Hepatocyte (in vitro differentiated cells): ENCODE data around the gene TRIM44. TPM values are rescaled to one million over a fixed set of nuclear protein-coding genes. Genes with fewer than 3 reads are reported as not detected.

Source experiments
- DNase-seq: peaks from one replicate; pipeline ENCODE4 v3.0.0-alpha.2; 2016; ENCODE audit warnings: low spot score
- H2AFZ ChIP-seq: fragments of 200-600 bp; sonication (generic); 2 replicates; pipeline ENCODE4 v1.6.0; 2016; ENCODE audit warnings: antibody characterized with exemption, mild to moderate bottlenecking
- H3K27ac ChIP-seq: fragments of 200-600 bp; sonication (generic); 2 replicates; pipeline ENCODE4 v1.5.1; 2016; ENCODE audit warnings: mild to moderate bottlenecking
- H3K27me3 ChIP-seq: fragments of 200-600 bp; sonication (generic); 2 replicates; pipeline ENCODE4 v1.6.1; 2016
- H3K36me3 ChIP-seq: fragments of 200-600 bp; sonication (generic); replicated peaks from 2 replicates; pipeline ENCODE4 v1.5.1; 2016; ENCODE audit warnings: low read depth; ENCODE audit not compliant: insufficient read depth
- H3K4me1 ChIP-seq: fragments of 200-600 bp; sonication (generic); 2 replicates; pipeline ENCODE4 v1.5.1; 2016; ENCODE audit warnings: mild to moderate bottlenecking, moderate library complexity; ENCODE audit not compliant: insufficient read depth
- H3K4me2 ChIP-seq: fragments of 200-600 bp; sonication (generic); 2 replicates; pipeline ENCODE4 v1.6.0; 2016
- H3K4me3 ChIP-seq: fragments of 200-600 bp; sonication (generic); 2 replicates; pipeline ENCODE4 v1.5.1; 2016; ENCODE audit warnings: mild to moderate bottlenecking
- H3K79me2 ChIP-seq: fragments of 200-600 bp; sonication (generic); 2 replicates; pipeline ENCODE4 v1.6.0; 2017; ENCODE audit warnings: mild to moderate bottlenecking
- H3K9me2 ChIP-seq: fragments of 200-600 bp; sonication (generic); replicated peaks from 2 replicates; pipeline ENCODE4 v1.6.0; 2017; ENCODE audit warnings: mild to moderate bottlenecking; ENCODE audit not compliant: insufficient read depth
- H3K9me3 ChIP-seq: fragments of 200-600 bp; sonication (generic); 2 replicates; pipeline ENCODE4 v1.5.1; 2016; ENCODE audit warnings: low read depth, mild to moderate bottlenecking
- H4K20me1 ChIP-seq: fragments of 200-600 bp; sonication (generic); 2 replicates; pipeline ENCODE4 v1.6.0; 2016; ENCODE audit warnings: mild to moderate bottlenecking; ENCODE audit not compliant: insufficient read depth, poor library complexity, severe bottlenecking
- CTCF ChIP-seq: fragments of 200-600 bp; sonication (generic); IDR thresholded peaks from 2 replicates; pipeline ENCODE4 v1.5.1; 2016; ENCODE audit warnings: antibody characterized with exemption, mild to moderate bottlenecking; ENCODE audit not compliant: poor library complexity
- EZH2 ChIP-seq: fragments of 200-600 bp; sonication (generic); IDR thresholded peaks from 2 replicates; pipeline ENCODE4 v1.6.1; 2016; ENCODE audit warnings: antibody characterized with exemption, mild to moderate bottlenecking, borderline replicate concordance
- EZH2phosphoT487 ChIP-seq: fragments of 200-600 bp; sonication (generic); IDR thresholded peaks from one replicate; pipeline ENCODE4 v1.6.1; 2018; ENCODE audit warnings: antibody characterized with exemption, mild to moderate bottlenecking, low read depth, moderate library complexity; ENCODE audit not compliant: unreplicated experiment, severe bottlenecking
- WGBS: methylation state at CpG from one replicate; pipeline ENCODE4 v1.1.6; 2016; ENCODE audit warnings: low lambda C conversion rate; ENCODE audit errors: missing lambda C conversion rate; 5-methylcytosine and 5-hydroxymethylcytosine counted together
- polyA plus RNA-seq: library from polyadenylated mRNA; unstranded; fragments of >200 nt; fragmentation: Nextera tagmentation; extraction: Ambion mirVana; gene quantifications from 2 replicates; pipeline ENCODE4 v1.2.1, GENCODE V29; 2016
- total RNA-seq: library from RNA; depleted of rRNA; stranded (reverse); fragments of >200 nt; gene quantifications from 2 replicates; pipeline ENCODE4 v1.2.3, GENCODE V29; 2014

TRIM44 gene
- total and polyA plus RNA-seq, 2 experiments from 2014 or later = 20.8 to 43.2 TPM

- TF ChIP-seq CTCF (no peak), EZH2 (no peak), EZH2phosphoT487 (no peak)
- H4K20me1 ChIP-seq = peaks cover 34% of the 10 kb centered on the region
Observed at GRCh38 chr11:35680506-35680905, 17.9 kb downstream of the TRIM44 start.

GRCh38 chr11:35681163-35681767, 18.7 kb downstream of the TRIM44 start:
- Histone ChIP-seq H2AFZ (no peak overlapping the region), H3K9me2 (no peaks in the 10 kb centered on the region), H4K20me1 (peaks cover 27% of the 10 kb centered on the region), H3K36me3 (no peaks in the 10 kb centered on the region), H3K4me1 (peaks cover 19% of the 10 kb centered on the region), H3K27me3 (no peaks in the 10 kb centered on the region), H3K4me2 (no peak overlapping the region), H3K9me3 (no peaks in the 10 kb centered on the region), H3K27ac (no peak overlapping the region), H3K79me2 (peaks cover 88% of the 10 kb centered on the region), H3K4me3 (no peak overlapping the region)
- WGBS = 97% methylated on average over 1 of the region's 1 CpG
- DNase-seq = no peak
- TF ChIP-seq EZH2 (no peak), CTCF (no peak), EZH2phosphoT487 (no peak)

More at GRCh38 chr11:35680506-35680905, 17.9 kb downstream of the TRIM44 start:
- Histone ChIP-seq H3K9me3 (no peaks in the 10 kb centered on the region), H2AFZ (no peak overlapping the region), H3K9me2 (no peaks in the 10 kb centered on the region), H3K4me3 (no peak overlapping the region), H3K36me3 (no peaks in the 10 kb centered on the region), H3K27me3 (no peaks in the 10 kb centered on the region), H3K79me2 (peaks cover 91% of the 10 kb centered on the region), H3K4me2 (no peak overlapping the region), H3K27ac (no peak overlapping the region), H3K4me1 (peaks cover 19% of the 10 kb centered on the region)
- DNase-seq = no peak
- WGBS = 88% methylated on average over 1 of the region's 1 CpG

- no peaks in the 10 kb centered on the region for H3K9me3 ChIP-seq
- 32% methylated on average over 9 of the region's 9 CpGs for WGBS
- H3K9me2 ChIP-seq = no peaks in the 10 kb centered on the region
- H3K4me2 ChIP-seq = peak overlapping the region; percentile 63
- H3K4me1 ChIP-seq = peaks cover 19% of the 10 kb centered on the region
- peak; percentile 47 for DNase-seq
- H3K27ac ChIP-seq = peak overlapping the region; percentile 84
- H3K27me3 ChIP-seq = no peaks in the 10 kb centered on the region
- TF ChIP-seq EZH2 = no peak
- no peak for TF ChIP-seq CTCF
- TF ChIP-seq EZH2phosphoT487 = no peak
- H3K4me3 ChIP-seq = no peak overlapping the region
- H2AFZ ChIP-seq = no peak overlapping the region
- H3K36me3 ChIP-seq = no peaks in the 10 kb centered on the region
- peaks cover 78% of the 10 kb centered on the region for H3K79me2 ChIP-seq
- H4K20me1 ChIP-seq = peaks cover 23% of the 10 kb centered on the region
Observed at GRCh38 chr11:35682230-35683173, 19.9 kb downstream of the TRIM44 start.
